ENCODE data around the gene POLR2J2. TPM values are rescaled to one million over a fixed set of nuclear protein-coding genes. Genes with fewer than 3 reads are reported as not detected.
"Not testable (repeated sequence)": the region's sequence is repeated elsewhere in the genome, so short reads cannot be mapped to it uniquely, and the experiment has no call there.

Gene POLR2J2
- polyA plus RNA-seq (2012; ENCODE audit: missing spikeins), result 6.4 TPM

DNA sequence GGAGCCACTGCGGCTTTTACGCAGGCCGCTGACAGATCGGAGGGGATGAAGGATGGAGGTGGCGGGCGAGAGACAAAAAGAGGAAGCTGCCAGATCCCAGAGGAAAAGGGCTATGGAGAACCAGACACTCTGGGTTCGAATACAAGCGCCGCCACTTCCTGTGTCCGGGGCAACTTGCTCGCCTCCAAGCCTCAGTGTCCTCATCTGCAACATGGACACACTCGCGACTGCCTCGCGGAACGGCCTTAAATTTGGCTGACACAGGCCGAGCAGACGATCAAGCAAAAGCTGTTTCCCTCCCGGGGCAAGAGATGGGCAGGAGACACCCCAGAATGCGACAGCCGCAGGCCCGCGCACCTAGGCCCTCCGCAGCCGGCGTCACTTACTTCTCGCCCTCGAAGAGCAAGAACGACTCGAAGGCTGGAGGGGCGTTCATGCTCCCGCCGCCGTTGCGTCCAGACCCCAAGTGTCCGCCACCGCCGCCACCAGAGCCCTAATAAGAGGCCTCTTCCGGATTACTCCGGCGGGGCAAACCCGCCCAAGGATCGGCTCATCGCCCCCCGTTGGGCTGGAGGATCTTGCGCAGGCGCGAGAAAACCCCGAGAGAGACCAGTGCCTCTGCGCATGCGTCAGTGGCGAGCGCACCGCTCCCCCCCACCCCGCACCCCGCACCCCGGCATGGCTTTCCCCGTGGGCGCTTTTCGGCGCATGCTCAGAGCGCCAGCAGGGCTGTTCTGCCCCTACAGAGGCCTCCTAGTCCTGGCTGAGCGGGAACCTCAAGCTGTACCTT lies at the start of gene POLR2J2:
Gene POLR2J2 (minus strand): TSS at position 498 of the 790 bp plus-strand sequence. CDS start 62 bp downstream, at position 436.
- TF ChIP-seq TAF1 (IDR thresholded peaks at IDR 0.05; ENCODE audit: borderline replicate concordance, low read depth, low read length) (0 out of 2 replicates have a peak, but pooled peaks have one; percentile 30), POLR2A (IDR thresholded peaks at IDR 0.05; ENCODE audit: low read depth, low read length) (peak; percentile 35; the same call in 1 of the 2 replicates)
- peak; percentile 47 for DNase-seq (ENCODE audit: insufficient read length)

DNA sequence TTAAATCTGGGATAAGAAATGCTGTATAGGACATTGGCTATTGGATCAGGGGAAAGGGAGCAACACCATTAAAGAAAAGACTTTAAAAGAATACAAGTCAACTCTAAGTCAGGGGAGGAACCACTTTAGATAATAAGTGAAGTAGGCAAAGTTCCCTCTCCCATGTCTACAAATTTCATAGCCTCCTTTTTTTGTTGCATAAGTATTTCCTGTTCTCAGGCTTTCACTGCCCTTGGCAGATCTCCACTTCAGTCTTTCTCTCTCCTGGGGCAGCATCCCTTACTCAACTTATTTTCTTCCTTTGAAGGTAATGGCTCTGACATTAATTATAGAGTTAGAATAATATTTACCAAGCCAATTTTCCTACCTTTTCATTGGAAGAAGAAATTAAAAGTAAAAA lies 47.0 kb upstream of the POLR2J2 start:
- DNase-seq (ENCODE audit: insufficient read length); FAIRE-seq: not testable (repeated sequence)

More for the DNA sequence above, at the start of gene POLR2J2:
- FAIRE-seq, result not testable (repeated sequence)

- DNase-seq (ENCODE audit: insufficient read length), result not testable (repeated sequence)
- FAIRE-seq, result peak; percentile 92
These were observed 44.3 kb upstream of the POLR2J2 start for GRCh38 chr7:102715718-102716117.

- FAIRE-seq, result peak; percentile 74
- DNase-seq (ENCODE audit: insufficient read length), result not testable (repeated sequence)
These were observed 43.5 kb upstream of the POLR2J2 start for GRCh38 chr7:102714774-102715522.

- DNase-seq (ENCODE audit: insufficient read length), result not testable (repeated sequence)
- peak; percentile 97 for FAIRE-seq
These were observed 42.2 kb upstream of the POLR2J2 start for GRCh38 chr7:102713691-102714080.

GRCh38 chr7:102713011-102713690 lies 41.7 kb upstream of the POLR2J2 start:
- TF ChIP-seq POLR2A (IDR thresholded peaks at IDR 0.05; ENCODE audit: low read depth, low read length), result peak; percentile 25; the same call in 1 of the 2 replicates
- not testable (repeated sequence) for FAIRE-seq; DNase-seq (ENCODE audit: insufficient read length)

DNA sequence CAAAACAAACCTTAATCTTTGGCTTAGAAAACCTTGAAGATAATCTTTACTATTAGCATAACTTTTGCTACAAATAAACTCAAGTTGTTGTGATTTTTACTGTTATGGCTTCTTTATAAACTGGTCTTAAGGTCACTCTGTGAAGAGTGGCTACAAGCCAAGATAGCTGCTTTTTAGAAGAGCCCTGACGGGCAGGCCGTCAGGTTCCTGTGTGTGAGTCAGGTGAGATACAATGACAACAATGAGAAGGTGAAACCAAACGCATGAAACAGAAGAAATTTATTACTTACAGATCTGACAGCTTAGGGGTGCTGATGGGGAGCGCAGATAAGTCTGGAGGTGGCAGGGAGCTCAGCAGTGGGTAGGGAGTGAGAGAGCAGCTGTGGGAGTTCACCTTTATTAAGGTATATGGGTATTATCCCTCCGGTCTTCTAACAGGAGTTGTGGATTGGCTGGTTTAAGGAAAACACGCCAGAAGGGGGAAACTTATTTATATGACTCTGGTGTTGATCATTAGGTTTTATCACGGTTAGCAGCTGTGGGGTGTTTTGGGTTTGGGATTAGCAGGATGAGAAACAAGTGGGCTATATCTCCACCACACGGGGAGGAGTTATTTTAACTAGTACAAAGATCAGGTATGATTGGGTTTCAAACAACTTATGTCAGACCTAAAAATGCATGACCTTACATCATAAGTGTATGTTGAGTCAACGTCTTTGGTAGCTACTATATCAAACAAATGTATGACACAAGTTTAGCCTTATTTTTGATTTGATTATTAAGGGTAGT lies 27.7 kb upstream of the POLR2J2 start:
- not testable (repeated sequence) for FAIRE-seq; DNase-seq (ENCODE audit: insufficient read length)

DNA sequence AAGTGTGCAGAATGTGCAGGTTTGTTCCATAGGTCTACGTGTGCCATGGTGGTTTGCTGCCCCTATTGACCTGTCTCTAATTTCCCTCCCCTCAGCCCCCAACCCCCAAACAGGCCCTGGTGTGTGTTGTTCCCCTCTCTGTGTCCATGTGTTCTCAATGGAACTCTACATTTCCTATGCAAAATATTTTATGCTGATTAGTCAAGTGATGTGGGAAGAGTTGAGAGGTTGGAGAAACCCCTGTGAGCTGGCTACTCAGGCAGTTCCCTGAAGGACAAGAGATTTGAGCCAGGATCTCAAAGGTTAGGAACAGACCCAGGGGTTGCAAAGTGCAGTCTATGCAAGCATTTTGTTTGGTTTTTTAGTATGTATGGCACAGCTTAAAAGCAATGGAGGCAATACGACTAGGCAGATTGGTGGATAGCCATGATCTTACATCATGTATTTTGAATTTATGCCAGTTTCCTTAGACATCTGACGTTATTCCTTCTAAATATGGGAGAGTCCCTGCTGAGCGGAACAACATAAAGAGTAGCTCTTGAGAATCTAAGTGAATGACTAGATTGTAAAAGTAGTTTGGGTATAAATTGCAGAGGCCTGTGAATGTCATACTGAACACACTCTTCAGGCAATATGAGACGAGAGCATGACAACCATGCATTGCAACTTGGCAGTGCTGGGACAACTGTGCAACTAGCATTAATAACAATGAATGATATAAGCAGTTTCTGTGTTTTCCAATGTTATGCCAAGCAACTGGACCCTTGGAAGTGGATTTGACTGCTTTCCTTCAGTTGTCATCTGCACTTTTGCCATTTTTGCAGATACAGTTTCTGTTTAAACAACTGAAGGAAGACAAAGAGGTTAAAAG lies 26.4 kb upstream of the POLR2J2 start:
- not testable (repeated sequence) for FAIRE-seq; DNase-seq (ENCODE audit: insufficient read length)

DNA sequence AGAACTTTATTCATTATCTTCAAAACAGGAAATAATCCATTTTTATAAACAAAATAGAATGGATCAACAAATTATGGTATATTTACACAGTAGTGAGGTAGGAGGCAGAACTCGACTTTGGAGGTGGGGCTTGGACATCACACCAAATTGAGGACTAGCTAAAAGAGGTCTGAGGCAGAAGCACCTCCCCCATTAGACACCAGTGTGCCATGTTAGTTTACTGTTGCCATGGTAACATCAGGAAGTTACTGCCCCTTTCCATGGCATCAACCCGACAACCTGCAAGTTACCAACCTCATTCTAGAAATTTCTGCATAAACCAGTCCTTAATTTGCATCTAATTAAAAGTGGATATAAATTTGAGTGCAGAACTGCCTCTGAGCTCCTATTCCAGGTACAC lies 24.5 kb upstream of the POLR2J2 start:
- DNase-seq (ENCODE audit: insufficient read length), result not testable (repeated sequence)
- peak; percentile 84 for FAIRE-seq

DNA sequence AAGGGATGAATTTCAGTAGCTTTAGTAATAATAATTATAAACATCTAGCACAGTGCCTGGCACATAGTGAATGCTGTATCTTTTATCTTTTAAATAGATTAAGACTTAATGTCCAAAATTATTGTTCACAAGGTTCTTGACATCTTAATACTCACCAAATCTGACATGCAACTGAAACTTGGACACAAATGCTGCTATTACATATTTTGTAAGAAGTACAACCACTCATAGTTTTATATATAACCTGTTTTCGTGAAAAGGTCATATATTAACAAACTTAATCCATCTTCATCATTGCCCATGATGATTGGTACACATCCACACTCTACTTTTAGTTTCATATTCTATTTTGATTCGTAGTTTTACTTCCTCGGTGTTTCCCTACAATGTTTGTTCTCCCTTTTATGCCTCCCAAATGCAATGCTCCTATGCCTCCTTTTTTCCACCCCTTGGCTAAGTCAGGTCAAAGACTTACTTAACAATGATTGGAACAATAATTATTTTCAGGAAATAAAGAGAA lies 23.6 kb upstream of the POLR2J2 start:
- not testable (repeated sequence) for DNase-seq (ENCODE audit: insufficient read length)

DNA sequence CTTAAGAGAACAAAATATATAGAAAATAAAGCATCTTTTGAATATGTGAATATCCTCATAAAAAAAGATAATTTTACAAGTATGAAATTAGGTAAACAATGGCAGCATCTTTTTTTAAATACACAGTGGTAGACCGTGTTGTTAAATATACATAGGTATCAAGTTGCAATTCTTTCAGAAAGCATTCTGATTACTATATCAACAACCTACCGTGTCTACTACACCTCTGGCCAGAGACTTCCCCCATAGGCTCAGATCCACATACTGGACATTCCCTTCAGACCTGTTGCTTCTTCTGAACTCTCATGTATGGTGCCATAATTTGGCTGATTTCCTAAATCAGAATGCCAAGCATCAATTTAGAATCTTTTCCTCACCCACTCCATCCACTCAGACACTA lies 22.5 kb upstream of the POLR2J2 start:
- not testable (repeated sequence) for FAIRE-seq; DNase-seq (ENCODE audit: insufficient read length)

More for the DNA sequence above, 23.6 kb upstream of the POLR2J2 start:
- peak; percentile 90 for FAIRE-seq

DNA sequence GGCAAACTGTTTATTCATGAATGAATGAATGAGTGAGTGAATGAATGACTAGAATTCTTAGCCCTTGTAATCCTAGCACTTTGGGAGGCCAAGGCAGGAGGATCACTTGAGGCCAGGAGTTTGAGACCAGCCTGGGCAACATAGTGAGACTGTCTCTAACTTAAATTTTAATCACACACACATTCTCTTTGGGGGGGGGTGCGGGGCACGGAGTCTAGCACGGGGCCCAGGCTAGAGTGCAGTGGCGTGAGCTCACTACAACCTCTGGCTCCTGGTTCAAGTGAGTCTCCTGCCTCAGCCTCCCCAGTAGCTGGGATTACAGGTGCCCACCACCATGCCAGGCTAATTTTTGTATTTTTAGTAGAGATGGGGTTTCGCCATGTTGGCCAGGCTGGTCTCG lies 19.1 kb upstream of the POLR2J2 start:
- not testable (repeated sequence) for DNase-seq (ENCODE audit: insufficient read length); FAIRE-seq

DNA sequence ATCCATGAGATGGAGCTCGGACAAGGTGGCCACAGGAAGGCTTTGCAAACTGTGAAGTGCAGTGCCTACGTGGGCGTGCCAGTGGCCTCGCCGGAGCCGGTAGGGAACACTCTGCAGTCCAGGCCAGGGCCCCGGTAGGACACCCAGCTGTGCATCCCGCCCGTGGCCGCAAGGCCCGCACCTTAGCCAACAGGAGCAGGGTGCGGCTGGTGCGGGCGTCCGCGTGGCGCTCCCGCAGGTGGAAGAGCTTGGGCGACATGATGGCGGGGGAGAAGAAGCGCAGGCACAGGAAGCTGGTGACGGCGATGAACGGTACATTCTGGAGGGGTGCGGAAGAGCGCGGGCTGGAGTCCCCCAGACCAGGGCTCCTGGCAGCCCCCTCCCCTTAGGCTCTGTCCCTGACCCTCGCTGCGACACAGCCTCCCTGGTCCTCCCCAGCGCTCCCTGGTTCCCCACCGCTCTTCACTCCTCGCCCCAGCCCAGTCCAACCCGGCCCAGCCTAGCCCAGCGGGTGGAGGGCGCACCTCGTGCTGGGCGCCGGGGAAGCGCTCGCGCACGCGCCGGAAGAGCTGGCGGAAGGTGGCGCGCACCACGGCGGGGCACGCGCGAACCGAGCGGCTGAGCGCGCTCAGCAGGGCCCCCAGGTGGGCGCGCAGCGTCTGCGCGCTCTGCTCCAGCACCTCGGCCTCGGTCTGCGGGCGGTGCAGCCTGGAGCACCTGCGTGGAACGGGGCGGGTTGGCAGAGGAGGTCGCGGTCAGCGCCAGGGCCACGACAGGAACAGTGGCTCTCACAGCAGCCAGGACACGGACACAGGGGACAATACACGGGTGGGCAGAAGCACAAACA lies 18.2 kb upstream of the POLR2J2 start:
- not testable (repeated sequence) for FAIRE-seq; DNase-seq (ENCODE audit: insufficient read length)

- not testable (repeated sequence) for FAIRE-seq; DNase-seq (ENCODE audit: insufficient read length)
These were observed 17.0 kb upstream of the POLR2J2 start for GRCh38 chr7:102688299-102689036.

GRCh38 chr7:102682560-102682959 lies 11.1 kb upstream of the POLR2J2 start:
- not testable (repeated sequence) for FAIRE-seq; DNase-seq (ENCODE audit: insufficient read length)

DNA sequence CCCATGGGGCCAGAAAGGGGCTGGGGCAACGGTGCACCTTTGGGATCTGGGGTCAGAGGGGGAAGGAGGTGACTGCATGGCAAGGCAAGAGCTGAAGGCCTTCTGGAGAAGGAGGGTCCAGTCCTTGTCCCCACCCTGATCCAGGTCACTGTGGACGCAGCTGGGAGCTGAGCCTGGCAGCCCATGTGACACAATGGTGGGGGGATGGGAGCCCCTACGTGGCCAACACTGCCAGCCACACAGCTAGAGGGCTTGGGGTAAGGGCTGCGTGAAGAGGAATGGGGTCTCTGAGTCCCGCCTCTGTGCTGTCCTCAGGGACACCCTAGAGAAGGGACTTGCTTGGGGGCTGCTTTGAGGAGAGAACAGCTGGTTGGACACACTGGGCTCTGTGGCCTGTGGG lies 9.3 kb upstream of the POLR2J2 start:
- not testable (repeated sequence) for FAIRE-seq; DNase-seq (ENCODE audit: insufficient read length)
